Endothelial cell of umbilical vein (primary cell): Measurements from ENCODE around the gene CEP83. TPM values are rescaled to one million over a fixed set of nuclear protein-coding genes. Genes with fewer than 3 reads are reported as not detected.
A peak's percentile ranks its signal among the peaks of the same experiment; 100 is the strongest.

ENCODE experiments used
- BruUV-seq: library from RNA; stranded (reverse); fragments of 400-500 nt; replicated peaks from 2 replicates; lab custom pipeline; 2021; lab: Mats Ljungman, UMichigan
- CTCF ChIA-PET: fragments of 300-600, 350-600 bp; sonication (Branson Sonifier 250); formaldehyde crosslinking; loops from one replicate; lab custom pipeline; 2021; ENCODE audit warnings: antibody characterized with exemption, inconsistent platforms; lab: Charles Lee
- POLR2A ChIA-PET: fragments of 300-600, 350-600 bp; sonication (Branson Sonifier 250); formaldehyde crosslinking; loops from one replicate; lab custom pipeline; 2021; ENCODE audit warnings: antibody characterized with exemption, inconsistent platforms; lab: Charles Lee
- DNase-seq: peaks from one replicate; pipeline ENCODE4 v3.0.0-alpha.2; 2011; ENCODE audit warnings: low read depth, low spot score
- FAIRE-seq: peaks from 2 replicates; lab custom pipeline; 2011; peaks lifted over from hg19 to GRCh38; lab: Jason Lieb, UNC
- H2AFZ ChIP-seq: 2 replicates; pipeline ENCODE4 v1.6.0; 2012; ENCODE audit warnings: low read depth, low read length, control low read depth, inconsistent platforms
- H3K27ac ChIP-seq: 2 replicates; pipeline ENCODE4 v1.5.1; 2011; ENCODE audit warnings: low read depth, mild to moderate bottlenecking, control low read depth, low read length, moderate library complexity; ENCODE audit not compliant: insufficient read depth
- H3K27me3 ChIP-seq, 2 experiments: 2 replicates each; pipeline versions ENCODE4 v1.6.0 to v1.6.1; 2011; ENCODE audit warnings: low read length in 2 of 2, mixed read lengths in 1 of 2; ENCODE audit not compliant: control insufficient read depth in 2 of 2, insufficient read depth in 2 of 2
- H3K36me3 ChIP-seq, 2 experiments: 2 replicates in 1 of 2; 3 replicates in 1 of 2; pipeline ENCODE4 v1.5.1; 2011; ENCODE audit warnings: low read length in 2 of 2, mild to moderate bottlenecking in 1 of 2, moderate library complexity in 1 of 2; ENCODE audit not compliant: control insufficient read depth in 2 of 2, insufficient read depth in 2 of 2; ENCODE audit errors: extremely low read depth in 1 of 2
- H3K4me1 ChIP-seq: 3 replicates; pipeline ENCODE4 v1.5.1; 2011; ENCODE audit warnings: mild to moderate bottlenecking, low read length; ENCODE audit not compliant: control insufficient read depth, insufficient read depth; ENCODE audit errors: extremely low read depth
- H3K4me2 ChIP-seq: 2 replicates; pipeline ENCODE4 v1.6.1; 2011; ENCODE audit warnings: low read length, control low read depth, mixed read lengths; ENCODE audit not compliant: insufficient read depth
- H3K4me3 ChIP-seq, 3 experiments: fragments of 200-600 bp in 1 of 3; sonication (generic), shearing (Covaris generic) in 1 of 3; replicated peaks in 1 of 3; 2 replicates each; pipeline ENCODE4 v1.5.1; 2011 to 2016; ENCODE audit warnings: control low read depth in 3 of 3, low read length in 3 of 3, mild to moderate bottlenecking in 2 of 3, inconsistent platforms in 1 of 3, low read depth in 1 of 3, moderate library complexity in 1 of 3; ENCODE audit not compliant: insufficient read depth in 1 of 3
- H3K79me2 ChIP-seq: 2 replicates; pipeline ENCODE4 v1.6.0; 2012; ENCODE audit warnings: low read length, inconsistent platforms; ENCODE audit not compliant: control insufficient read depth, insufficient read depth
- H3K9ac ChIP-seq: replicated peaks from 2 replicates; pipeline ENCODE3; 2011; ENCODE audit warnings: low read length, control low read depth; ENCODE audit not compliant: insufficient read depth; ENCODE audit errors: extremely low read depth
- H3K9me1 ChIP-seq: replicated peaks from 3 replicates; pipeline ENCODE4 v1.6.0; 2011; ENCODE audit warnings: mild to moderate bottlenecking, low read length; ENCODE audit not compliant: control insufficient read depth, insufficient read depth; ENCODE audit errors: extremely low read depth
- H3K9me3 ChIP-seq: replicated peaks from 2 replicates; pipeline ENCODE4 v1.5.1; 2012; ENCODE audit warnings: low read length, inconsistent platforms; ENCODE audit not compliant: control insufficient read depth, insufficient read depth
- H4K20me1 ChIP-seq: replicated peaks from 2 replicates; pipeline ENCODE3; 2011; ENCODE audit warnings: mild to moderate bottlenecking, low read length; ENCODE audit not compliant: control insufficient read depth, insufficient read depth; ENCODE audit errors: extremely low read depth
- EZH2 ChIP-seq: IDR thresholded peaks from 2 replicates; pipeline ENCODE4 v1.6.1; 2012; ENCODE audit warnings: borderline replicate concordance, low read depth, mild to moderate bottlenecking, moderate library complexity, low read length, inconsistent platforms; ENCODE audit not compliant: severe bottlenecking
- FOS ChIP-seq: IDR thresholded peaks from 2 replicates; pipeline ENCODE4 v1.6.1; 2011; ENCODE audit warnings: mild to moderate bottlenecking, low read length, moderate library complexity, borderline replicate concordance; ENCODE audit not compliant: insufficient read depth
- GATA2 ChIP-seq: IDR thresholded peaks from 2 replicates; pipeline ENCODE4 v1.7.0; 2011; ENCODE audit warnings: low read depth, mild to moderate bottlenecking, moderate library complexity, mixed read lengths, low read length; ENCODE audit not compliant: insufficient read length, insufficient read depth
- JUN ChIP-seq: IDR thresholded peaks from 2 replicates; pipeline ENCODE4 v1.6.1; 2011; ENCODE audit warnings: borderline replicate concordance, low read depth; ENCODE audit not compliant: insufficient read length, insufficient read depth
- MYC ChIP-seq: IDR thresholded peaks from one replicate; pipeline ENCODE4 v1.6.1; 2011; ENCODE audit warnings: mild to moderate bottlenecking, low read depth, low read length
- POLR2A ChIP-seq: IDR thresholded peaks from 2 replicates; pipeline ENCODE4 v1.6.1; 2012; ENCODE audit warnings: low read depth, mild to moderate bottlenecking, control low read depth, low read length
- POLR2AphosphoS5 ChIP-seq: IDR thresholded peaks from 2 replicates; pipeline ENCODE4 v1.6.1; 2012; ENCODE audit warnings: low read depth, mild to moderate bottlenecking, control low read depth, low read length, moderate library complexity; ENCODE audit not compliant: insufficient read depth
- dilution Hi-C: fragments of 300-500 bp; cut with MboI; formaldehyde crosslinking; loops from one replicate; pipeline ENCODE4 v1.15.0; 2019; ENCODE audit warnings: low sequenced_read_pairs; ENCODE audit not compliant: extremely low pct_ligation_motif_present
- intact Hi-C: fragments of 100-400 bp; cut with micrococcal nuclease; formaldehyde crosslinking; loops from one replicate; pipeline ENCODE4 v1.10.0; 2022
- polyA plus RNA-seq, 4 experiments: library from polyadenylated mRNA; depleted of rRNA in 3 of 4; stranded (reverse) in 3 of 4; unstranded in 1 of 4; fragments of >200 nt; gene quantifications; 2 replicates each; pipeline versions ENCODE4 v1.2.1 to v1.2.3, GENCODE V29; 2011 to 2012; ENCODE audit warnings: missing spikeins in 1 of 4
- total RNA-seq: library from RNA; stranded (reverse); gene quantifications from 2 replicates; pipeline ENCODE4 v1.2.3, GENCODE V29; 2021
- TF ChIP-seq, protein P1 (sequence below): IDR thresholded peaks from 2 replicates; pipeline ENCODE4 v1.6.1; 2011; ENCODE audit not compliant: insufficient read depth, insufficient read length
- TF ChIP-seq, protein P2 (sequence below), 2 donors: IDR thresholded peaks; 1 replicate in 1 of 2; 2 replicates in 1 of 2; pipeline ENCODE4 v1.5.1; 2011; ENCODE audit warnings: low read length in 2 of 2, mild to moderate bottlenecking in 2 of 2, moderate library complexity in 2 of 2, control low read depth in 1 of 2, inconsistent platforms in 1 of 2, low read depth in 1 of 2; ENCODE audit not compliant: insufficient read depth in 1 of 2; ENCODE audit errors: extremely low read depth in 1 of 2

CEP83 gene
- total and polyA plus RNA-seq, 2 donors (not counting 3 experiments of a cell fraction or from before 2014, with no cell fraction given), result 2.9 to 15.3 TPM

DNA sequence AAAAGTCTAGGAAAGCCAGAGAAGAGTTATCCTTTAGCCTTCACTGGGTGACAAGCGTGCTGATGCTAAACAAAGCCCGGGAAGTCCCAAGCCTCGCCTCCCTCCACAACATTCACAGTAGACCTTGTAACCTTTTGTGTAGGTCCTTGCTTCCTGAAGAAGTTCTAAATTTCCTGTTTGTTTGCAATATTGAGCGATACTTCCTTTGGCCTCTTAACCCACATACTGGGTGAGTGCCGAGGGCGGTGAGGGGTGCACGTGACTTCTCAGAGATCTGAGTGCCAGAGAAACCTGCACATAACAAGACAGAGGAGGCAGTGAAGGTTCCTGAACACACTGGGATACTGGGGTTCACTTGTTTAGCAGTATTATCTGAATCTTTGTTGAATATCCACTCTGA, 177.0 kb downstream of the CEP83 start:
- Histone ChIP-seq H3K4me3 (no peak overlapping the region), H3K9ac (no peak overlapping the region), H3K9me1 (no peaks in the 10 kb centered on the region), H2AFZ (no peak overlapping the region), H3K4me1 (peaks cover 11% of the 10 kb centered on the region), H3K79me2 (no peaks in the 10 kb centered on the region), H3K9me3 (no peaks in the 10 kb centered on the region), H3K27me3 (peaks cover 2 to 6% of the 10 kb centered on the region in 2 experiments), H3K36me3 (no peaks in the 10 kb centered on the region), H3K27ac (no peak overlapping the region), H4K20me1 (no peaks in the 10 kb centered on the region), H3K4me2 (peak overlapping the region; percentile 6)
- FAIRE-seq (peak; percentile 77), DNase-seq (peak; percentile 18)
- dilution Hi-C loops, result no loop called here
- CTCF ChIA-PET, result interaction anchor here (0.9 kb wide), 1 partner anchor 13 kb away, joined by 4 read pairs; no protein-coding TSS in a partner anchor
- TF ChIP-seq EZH2 (no peak), MYC (no peak), POLR2A (no peak)
- TF ChIP-seq, protein P1, sequence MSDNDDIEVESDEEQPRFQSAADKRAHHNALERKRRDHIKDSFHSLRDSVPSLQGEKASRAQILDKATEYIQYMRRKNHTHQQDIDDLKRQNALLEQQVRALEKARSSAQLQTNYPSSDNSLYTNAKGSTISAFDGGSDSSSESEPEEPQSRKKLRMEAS, result no peak
- BruUV-seq, result no TSS peak
- POLR2A ChIA-PET, result no interaction called here
- intact Hi-C loops, result no loop called here

DNA sequence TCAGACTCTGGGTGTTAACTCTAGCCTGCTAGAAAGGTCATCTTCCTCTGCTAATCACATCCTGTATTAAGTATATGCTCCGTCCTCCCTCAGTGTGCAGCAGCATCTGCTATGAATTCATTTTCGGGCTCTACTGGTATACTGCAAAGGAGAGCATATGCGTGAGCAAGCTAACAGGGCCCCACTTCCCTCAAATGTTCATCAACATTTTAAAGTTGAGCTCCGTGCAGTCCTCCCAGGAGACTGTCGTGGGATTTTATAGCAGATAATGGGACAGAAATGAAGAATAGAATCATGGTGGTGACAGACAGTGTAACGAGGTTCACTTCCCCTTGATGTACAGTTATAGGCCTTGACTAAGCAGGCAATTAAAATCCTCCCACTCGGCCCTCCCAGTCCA, 179.6 kb downstream of the CEP83 start:
- Histone ChIP-seq H3K9me3 (no peaks in the 10 kb centered on the region), H3K9me1 (no peaks in the 10 kb centered on the region), H4K20me1 (no peaks in the 10 kb centered on the region), H2AFZ (no peak overlapping the region), H3K27me3 (peaks cover 2 to 4% of the 10 kb centered on the region in 2 experiments), H3K27ac (no peak overlapping the region), H3K4me3 (no peak overlapping the region), H3K4me1 (peaks cover 11% of the 10 kb centered on the region), H3K4me2 (no peak overlapping the region), H3K36me3 (no peaks in the 10 kb centered on the region), H3K9ac (no peak overlapping the region), H3K79me2 (no peaks in the 10 kb centered on the region)
- no TSS peak for BruUV-seq
- DNase-seq, result no peak
- FAIRE-seq, result no peak
- intact Hi-C loops, result no loop called here
- TF ChIP-seq POLR2AphosphoS5 (no peak), EZH2 (no peak), MYC (no peak), FOS (no peak), JUN (no peak), POLR2A (no peak), GATA2 (no peak)
- TF ChIP-seq, protein P1, result no peak
- TF ChIP-seq, protein P2, sequence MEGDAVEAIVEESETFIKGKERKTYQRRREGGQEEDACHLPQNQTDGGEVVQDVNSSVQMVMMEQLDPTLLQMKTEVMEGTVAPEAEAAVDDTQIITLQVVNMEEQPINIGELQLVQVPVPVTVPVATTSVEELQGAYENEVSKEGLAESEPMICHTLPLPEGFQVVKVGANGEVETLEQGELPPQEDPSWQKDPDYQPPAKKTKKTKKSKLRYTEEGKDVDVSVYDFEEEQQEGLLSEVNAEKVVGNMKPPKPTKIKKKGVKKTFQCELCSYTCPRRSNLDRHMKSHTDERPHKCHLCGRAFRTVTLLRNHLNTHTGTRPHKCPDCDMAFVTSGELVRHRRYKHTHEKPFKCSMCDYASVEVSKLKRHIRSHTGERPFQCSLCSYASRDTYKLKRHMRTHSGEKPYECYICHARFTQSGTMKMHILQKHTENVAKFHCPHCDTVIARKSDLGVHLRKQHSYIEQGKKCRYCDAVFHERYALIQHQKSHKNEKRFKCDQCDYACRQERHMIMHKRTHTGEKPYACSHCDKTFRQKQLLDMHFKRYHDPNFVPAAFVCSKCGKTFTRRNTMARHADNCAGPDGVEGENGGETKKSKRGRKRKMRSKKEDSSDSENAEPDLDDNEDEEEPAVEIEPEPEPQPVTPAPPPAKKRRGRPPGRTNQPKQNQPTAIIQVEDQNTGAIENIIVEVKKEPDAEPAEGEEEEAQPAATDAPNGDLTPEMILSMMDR (IDR thresholded peaks at IDR 0.05; ENCODE audit: extremely low read depth in 1 of 2, insufficient read depth in 1 of 2, low read depth in 1 of 2, low read length in 2 of 2), result no peak
- POLR2A ChIA-PET, result no interaction called here
- CTCF ChIA-PET, result interaction anchor here (1.3 kb wide), 1 partner anchor 10 kb away, joined by 6 read pairs; no protein-coding TSS in a partner anchor
- dilution Hi-C loops, result no loop called here
